ENCODE measurements around the gene ANKRD12. TPM values are rescaled to one million over a fixed set of nuclear protein-coding genes. Genes with fewer than 3 reads are reported as not detected.
"Not testable (repeated sequence)": the region's sequence is repeated elsewhere in the genome, so short reads cannot be mapped to it uniquely, and the experiment has no call there.

ANKRD12 gene
- 10 to 100 TPM; 18.5 to 48.5 (median 35.9) TPM for total RNA-seq

DNA sequence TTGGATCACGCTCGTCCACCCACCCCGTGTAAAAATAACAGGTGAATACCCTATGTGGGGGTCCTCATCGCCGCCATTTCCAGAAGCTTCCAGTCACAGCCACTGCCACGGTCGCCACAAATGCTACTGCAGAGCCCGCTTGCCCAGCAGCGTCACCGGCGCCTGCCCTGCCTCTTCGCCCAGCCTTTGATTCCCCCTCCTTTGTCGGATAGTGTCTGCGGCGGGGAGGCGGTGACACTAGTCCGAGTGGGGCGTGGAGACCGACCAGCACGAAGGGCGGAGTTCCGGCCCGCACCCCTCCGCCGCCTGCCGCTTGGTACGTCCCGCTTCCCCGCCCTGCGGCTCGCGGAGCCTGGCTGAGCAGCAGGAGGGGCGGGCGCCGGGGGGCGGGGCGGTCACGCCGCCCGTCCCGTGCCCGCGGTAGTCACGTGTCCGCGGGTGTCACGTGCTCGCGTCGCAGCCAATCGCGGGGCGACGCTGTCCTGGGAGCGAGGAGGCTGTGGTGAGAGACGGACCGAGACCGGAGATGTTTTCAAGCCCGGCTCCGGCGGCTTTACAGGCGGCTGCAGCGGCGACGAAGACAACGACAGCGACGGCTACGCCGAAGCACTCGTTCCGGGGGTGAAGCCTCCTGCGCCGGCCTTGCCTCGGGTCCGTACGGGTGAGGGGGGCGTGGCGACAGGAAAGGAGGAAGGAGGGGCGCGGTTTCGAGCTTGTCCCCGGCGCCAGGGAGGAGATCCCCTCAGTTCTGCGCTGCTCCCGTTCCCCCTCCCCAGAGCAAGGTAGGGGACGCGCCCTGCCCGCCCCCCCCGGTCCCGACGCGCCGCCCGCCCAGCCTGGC is at the start of gene ANKRD12:
TSS of gene ANKRD12 (plus strand) at position 467 of the 841 bp plus-strand sequence. CDS start 45,652 bp downstream, outside the sequence.
- in situ Hi-C loops (cut with MboI; ENCODE audit: low pct_unique_long_range_greater_than_20kb in 2 of 9, low sequenced_read_pairs in 9 of 9, unreplicated experiment in 9 of 9): loop anchor here in 1 of 9 experiments (25.0 kb wide), 1 partner anchor 99 kb away; no protein-coding TSS in a partner anchor

DNA sequence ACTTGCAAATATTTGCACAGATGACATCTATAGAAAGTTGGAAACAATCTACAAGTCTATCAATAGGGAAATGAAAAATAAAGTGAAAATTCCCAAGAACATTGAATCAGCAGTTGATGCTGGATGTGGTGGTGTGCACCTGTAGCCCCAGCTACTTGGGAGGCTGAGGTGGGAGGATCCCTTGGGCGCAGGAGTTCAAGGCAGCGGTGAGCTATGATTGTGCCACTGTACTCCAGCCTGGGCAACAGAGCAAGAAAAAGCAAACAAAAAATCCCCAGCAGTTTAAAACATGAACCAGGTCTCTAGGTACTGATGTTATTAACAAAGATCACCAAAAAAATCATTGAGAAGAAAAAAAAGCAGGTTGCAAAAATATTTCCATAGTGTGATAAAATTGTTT is 49.4 kb upstream of the ANKRD12 start:
- in situ Hi-C loops (cut with MboI; ENCODE audit: low pct_unique_long_range_greater_than_20kb in 2 of 9, low sequenced_read_pairs in 9 of 9, unreplicated experiment in 9 of 9): loop anchor here in 2 of 9 experiments (25.0 kb wide), 2 partner anchors 100 to 425 kb away; no protein-coding TSS in a partner anchor
- H3K27ac ChIP-seq: no peak overlapping the region
- WGBS, 10 experiments: 87 to 100% (median 94%) methylated on average over 1 to 2 of the region's 2 CpGs; no CpG with 5 or more reads in 1 of the 10 experiments
- H3K4me3 ChIP-seq: no peak overlapping the region
- ATAC-seq (replicated peaks in 6 of 8): no peak
- no peaks in the 10 kb centered on the region for H3K4me1 ChIP-seq (replicated peaks in 1 of 2)

More for the DNA sequence above, at the start of gene ANKRD12:
- 0% methylated on average over 1 to 5 of the region's 95 CpGs; no CpG with 5 or more reads in 7 of the 10 experiments for WGBS, 10 experiments
- ATAC-seq (replicated peaks in 6 of 8): peak; percentile 65 to 82 (median 79)
- Histone ChIP-seq H3K4me3 (peak within 1 kb of the TSS; percentile 56 to 98 (median 92)), H3K27ac (peak within 1 kb of the TSS; percentile 90), H3K4me1 (replicated peaks in 1 of 2) (peaks cover 9 to 27% of the 10 kb centered on the region in 2 donors)

DNA sequence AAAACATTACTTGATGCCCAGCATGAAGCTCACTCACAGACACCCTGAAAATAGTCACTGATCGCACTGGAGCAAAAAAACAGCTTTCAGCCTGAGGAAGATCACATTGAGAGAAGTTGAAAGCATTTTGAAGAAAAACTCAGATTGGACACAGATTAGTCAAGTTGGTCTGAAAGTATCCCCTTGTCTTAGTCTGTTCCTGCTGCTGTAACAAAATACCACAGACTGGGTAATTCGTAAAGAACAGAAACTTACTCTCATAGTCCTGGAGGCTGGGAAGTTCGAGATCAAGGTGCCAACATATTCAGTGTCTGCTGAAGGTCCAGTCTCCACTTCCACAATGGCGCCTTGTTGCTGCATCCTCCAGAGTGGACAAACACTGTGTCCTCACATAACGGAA is 48.3 kb upstream of the ANKRD12 start:
- WGBS, 10 experiments: 50 to 100% (median 98%) methylated on average over 1 to 4 of the region's 5 CpGs; no CpG with 5 or more reads in 2 of the 10 experiments
- in situ Hi-C loops (cut with MboI; ENCODE audit: low pct_unique_long_range_greater_than_20kb in 2 of 9, low sequenced_read_pairs in 9 of 9, unreplicated experiment in 9 of 9): loop anchor here in 2 of 9 experiments (25.0 kb wide), 2 partner anchors 101 to 424 kb away; no protein-coding TSS in a partner anchor
- Histone ChIP-seq H3K27ac (no peak overlapping the region), H3K4me3 (no peak overlapping the region), H3K4me1 (replicated peaks in 1 of 2) (no peaks in the 10 kb centered on the region)
- ATAC-seq (replicated peaks in 6 of 8): no peak

DNA sequence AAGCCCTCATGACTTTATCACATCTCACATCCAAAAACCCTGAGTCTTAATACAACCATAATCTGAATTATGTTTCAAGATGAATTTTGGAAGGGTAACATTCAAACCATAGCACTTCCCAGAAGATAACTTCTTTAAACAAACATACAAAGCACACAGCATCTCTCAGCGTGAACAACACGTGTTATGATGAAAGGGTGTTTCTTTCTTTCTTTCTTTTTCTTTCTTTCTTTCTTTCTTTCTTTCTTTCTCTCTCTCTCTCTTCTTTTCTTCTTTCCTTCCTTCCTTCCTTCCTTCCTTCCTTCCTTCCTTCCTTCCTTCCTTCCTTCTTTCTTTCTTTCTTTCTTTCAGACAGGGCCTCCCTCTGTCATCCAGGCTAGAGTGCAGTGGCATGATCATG is 47.9 kb upstream of the ANKRD12 start:
- 81 to 100% (median 94%) methylated on average over 1 to 2 of the region's 2 CpGs; no CpG with 5 or more reads in 4 of the 10 experiments for WGBS, 10 experiments
- H3K4me1 ChIP-seq (replicated peaks in 1 of 2); ATAC-seq (replicated peaks in 6 of 8); H3K4me3 ChIP-seq; H3K27ac ChIP-seq: not testable (repeated sequence)
- in situ Hi-C loops (cut with MboI; ENCODE audit: low pct_unique_long_range_greater_than_20kb in 2 of 9, low sequenced_read_pairs in 9 of 9, unreplicated experiment in 9 of 9): loop anchor here in 2 of 9 experiments (25.0 kb wide), 2 partner anchors 101 to 424 kb away; no protein-coding TSS in a partner anchor

DNA sequence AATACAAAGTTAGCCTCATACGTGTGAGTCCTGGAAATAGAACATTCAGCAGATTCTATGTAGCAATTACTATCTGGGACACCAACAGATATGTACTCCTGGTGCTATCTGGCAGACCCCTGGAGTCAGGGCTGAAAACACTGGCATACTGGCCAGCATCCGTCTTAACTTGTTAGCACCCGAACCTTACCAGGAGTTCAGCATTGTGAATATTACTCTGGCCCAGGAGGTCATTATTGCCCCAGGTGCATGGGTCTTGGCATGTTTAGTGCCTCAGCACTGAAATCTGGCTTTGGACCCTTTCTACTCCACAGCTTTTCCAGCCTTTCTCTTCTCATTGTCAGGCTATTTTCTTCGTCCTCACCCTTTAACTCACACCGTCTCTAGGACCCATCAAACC is 46.0 kb upstream of the ANKRD12 start:
- H3K4me1 ChIP-seq (replicated peaks in 1 of 2): peaks cover 9% of the 10 kb centered on the region in 2 donors
- no peak overlapping the region for H3K27ac ChIP-seq
- ATAC-seq (replicated peaks in 6 of 8): no peak
- in situ Hi-C loops (cut with MboI; ENCODE audit: low pct_unique_long_range_greater_than_20kb in 2 of 9, low sequenced_read_pairs in 9 of 9, unreplicated experiment in 9 of 9): loop anchor here in 2 of 9 experiments (25.0 kb wide), 2 partner anchors 103 to 422 kb away; no protein-coding TSS in a partner anchor
- 76 to 100% (median 91%) methylated on average over 1 to 5 of the region's 5 CpGs; no CpG with 5 or more reads in 2 of the 10 experiments for WGBS, 10 experiments
- no peak overlapping the region for H3K4me3 ChIP-seq

DNA sequence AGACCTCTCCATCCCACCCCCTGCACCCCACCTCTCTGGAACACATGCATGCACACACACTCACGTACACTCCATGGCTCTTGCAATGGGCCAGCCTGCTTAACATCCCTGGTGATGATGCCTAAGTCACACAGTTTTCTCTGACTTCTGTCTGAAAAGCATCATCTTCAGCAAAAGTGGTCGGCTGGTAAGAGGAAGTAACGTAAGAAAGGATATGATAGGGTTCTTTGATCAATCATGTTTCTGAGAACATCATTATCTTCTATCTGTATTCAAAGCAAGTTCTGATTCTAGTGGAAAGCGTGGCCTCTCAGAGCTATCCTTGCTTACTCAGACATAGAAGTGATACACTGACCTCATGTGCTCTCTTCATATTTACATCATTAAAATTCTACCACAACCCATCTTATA is 45.5 kb upstream of the ANKRD12 start:
- Histone ChIP-seq H3K27ac (no peak overlapping the region), H3K4me1 (replicated peaks in 1 of 2) (peaks cover 13 to 14% of the 10 kb centered on the region in 2 donors), H3K4me3 (no peak overlapping the region)
- in situ Hi-C loops (cut with MboI; ENCODE audit: low pct_unique_long_range_greater_than_20kb in 2 of 9, low sequenced_read_pairs in 9 of 9, unreplicated experiment in 9 of 9): loop anchor here in 2 of 9 experiments (25.0 kb wide), 2 partner anchors 104 to 421 kb away; no protein-coding TSS in a partner anchor
- no peak for ATAC-seq (replicated peaks in 6 of 8)
- WGBS, 10 experiments: 78 to 100% (median 90%) methylated on average over 1 to 4 of the region's 4 CpGs

DNA sequence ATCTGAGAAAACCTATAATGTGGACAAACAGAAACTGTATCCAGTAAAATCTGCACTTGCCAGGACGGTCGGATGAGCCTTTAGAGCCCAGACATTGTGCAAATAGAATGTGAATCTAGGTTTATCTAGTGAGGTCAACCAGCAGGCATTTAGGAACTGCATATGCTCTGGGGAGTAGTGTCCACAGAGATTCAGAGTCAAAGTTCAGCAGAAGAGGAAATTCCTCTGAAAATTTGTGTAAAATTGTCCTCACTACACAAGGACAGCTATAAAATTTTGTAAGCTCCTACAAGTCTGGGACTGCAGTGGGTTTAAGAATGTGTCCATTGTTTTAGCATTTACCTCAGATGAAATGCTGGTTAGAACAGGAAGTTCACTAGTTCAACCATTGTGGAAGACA is 43.9 kb upstream of the ANKRD12 start:
- in situ Hi-C loops (cut with MboI; ENCODE audit: low pct_unique_long_range_greater_than_20kb in 2 of 9, low sequenced_read_pairs in 9 of 9, unreplicated experiment in 9 of 9): loop anchor here in 2 of 9 experiments (25.0 kb wide), 2 partner anchors 105 to 420 kb away; no protein-coding TSS in a partner anchor
- Histone ChIP-seq H3K4me3 (no peak overlapping the region), H3K27ac (no peak overlapping the region), H3K4me1 (replicated peaks in 1 of 2) (peaks cover 13 to 14% of the 10 kb centered on the region in 2 donors)
- 64 to 100% (median 89%) methylated on average over 1 to 2 of the region's 2 CpGs; no CpG with 5 or more reads in 3 of the 10 experiments for WGBS, 10 experiments
- ATAC-seq (replicated peaks in 6 of 8): no peak

DNA sequence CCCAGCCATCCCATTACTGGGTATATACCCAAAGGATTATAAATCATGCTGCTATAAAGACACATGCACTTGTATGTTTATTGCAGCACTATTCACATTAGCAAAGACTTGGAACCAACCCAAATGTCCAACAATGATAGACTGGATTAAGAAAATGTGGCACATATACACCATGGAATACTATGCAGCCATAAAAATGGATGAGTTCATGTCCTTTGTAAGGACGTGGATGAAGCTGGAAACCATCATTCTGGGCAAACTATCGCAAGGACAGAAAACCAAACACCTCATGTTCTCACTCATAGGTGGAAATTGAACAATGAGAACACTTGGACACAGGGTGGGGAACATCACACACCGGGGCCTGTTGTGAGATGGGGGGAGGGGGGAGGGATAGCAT is 43.5 kb upstream of the ANKRD12 start:
- in situ Hi-C loops (cut with MboI; ENCODE audit: low pct_unique_long_range_greater_than_20kb in 2 of 9, low sequenced_read_pairs in 9 of 9, unreplicated experiment in 9 of 9): loop anchor here in 2 of 9 experiments (25.0 kb wide), 2 partner anchors 106 to 419 kb away; no protein-coding TSS in a partner anchor
- ATAC-seq (replicated peaks in 6 of 8): not testable (repeated sequence)
- WGBS, 10 experiments: no CpG with 5 or more reads among the region's 3 CpGs

DNA sequence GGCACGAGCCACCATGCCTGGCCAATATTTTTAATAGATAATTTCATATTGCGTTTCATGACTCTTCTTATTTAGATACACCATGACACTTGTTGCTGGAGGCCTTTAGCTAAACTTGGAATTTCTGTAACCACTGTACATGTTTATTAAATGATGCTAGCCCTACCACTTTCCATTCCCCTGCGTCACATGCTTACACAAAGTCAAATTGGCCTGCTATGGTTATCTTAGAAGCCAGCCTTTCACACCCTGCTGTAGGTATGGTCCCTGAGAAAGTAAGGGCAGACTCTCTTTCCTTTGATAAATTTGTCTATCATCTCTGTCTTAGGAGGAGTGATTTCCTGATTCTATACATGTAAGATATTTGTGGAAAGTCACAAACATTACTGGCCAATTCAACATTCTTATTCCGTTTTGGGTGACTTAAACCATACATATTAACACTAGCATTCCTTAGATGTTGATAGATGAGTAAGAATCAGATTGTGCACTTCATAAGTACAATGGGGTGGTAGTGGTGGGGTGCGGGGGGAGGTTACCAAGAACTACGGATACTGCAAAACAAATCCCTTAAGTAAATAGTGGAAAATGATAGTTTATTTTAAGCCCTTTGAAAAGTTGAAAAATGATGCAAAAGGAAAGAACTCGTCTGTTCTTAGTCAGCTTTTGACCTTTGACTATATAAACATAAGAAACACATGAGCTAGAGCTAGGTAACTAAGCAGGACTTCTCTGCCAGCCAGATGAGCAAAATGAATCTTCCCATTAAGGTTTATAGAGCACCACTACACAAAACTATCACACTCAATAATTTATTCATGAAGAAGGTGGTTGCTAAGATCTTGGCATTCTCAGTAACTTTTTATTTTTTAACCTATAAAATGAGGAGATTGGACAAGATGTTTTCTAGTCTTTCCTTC is 42.0 kb upstream of the ANKRD12 start:
- ATAC-seq (replicated peaks in 6 of 8): peak in 2 of 8 experiments; percentile 34 to 53
- WGBS, 10 experiments: 45 to 90% (median 85%) methylated on average over 2 to 7 of the region's 7 CpGs; no CpG with 5 or more reads in 1 of the 10 experiments
- Histone ChIP-seq H3K4me1 (replicated peaks in 1 of 2) (peaks cover 13 to 14% of the 10 kb centered on the region in 2 donors), H3K27ac (no peak overlapping the region), H3K4me3 (no peak overlapping the region)
- in situ Hi-C loops (cut with MboI; ENCODE audit: low pct_unique_long_range_greater_than_20kb in 2 of 9, low sequenced_read_pairs in 9 of 9, unreplicated experiment in 9 of 9): loop anchor here in 2 of 9 experiments (25.0 kb wide), 2 partner anchors 107 to 418 kb away; no protein-coding TSS in a partner anchor

More for the DNA sequence above, 43.5 kb upstream of the ANKRD12 start:
- H3K4me3 ChIP-seq, H3K27ac ChIP-seq: not testable (repeated sequence)
- H3K4me1 ChIP-seq (replicated peaks in 1 of 2): peaks cover 13 to 14% of the 10 kb centered on the region in 2 donors

DNA sequence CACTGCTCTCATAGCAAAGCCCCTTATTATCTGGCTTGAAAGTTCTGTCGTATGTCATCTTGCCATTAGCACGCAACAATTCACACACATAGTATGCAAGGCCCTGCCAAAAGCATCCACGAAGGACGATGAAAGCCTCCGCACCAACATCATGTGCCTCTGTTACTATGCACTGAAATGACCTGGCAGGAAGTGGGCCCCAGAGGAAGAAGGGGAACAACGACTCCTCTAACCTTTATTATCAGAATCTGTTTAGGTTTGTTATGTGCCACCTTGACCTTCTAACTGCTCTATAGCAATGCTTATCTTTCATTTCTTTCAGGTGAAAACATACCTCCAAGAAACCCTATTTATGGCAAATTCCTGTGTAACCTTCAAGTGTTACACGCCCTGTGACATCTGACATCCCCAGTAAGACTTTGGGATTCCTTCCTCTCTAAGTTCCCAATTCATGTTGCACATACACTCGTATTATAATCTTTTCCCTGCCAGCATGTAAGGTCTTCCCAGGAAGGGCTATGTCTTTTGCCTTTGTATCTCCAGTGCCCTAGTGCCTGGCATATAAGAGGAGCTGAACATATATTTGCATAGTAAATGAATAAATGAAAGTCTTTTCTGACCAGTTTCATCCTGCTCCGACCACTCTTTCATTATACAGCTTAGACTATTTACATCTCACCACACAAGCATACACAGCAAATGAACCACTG is 41.1 kb upstream of the ANKRD12 start:
- H3K4me3 ChIP-seq: no peak overlapping the region
- in situ Hi-C loops (cut with MboI; ENCODE audit: low pct_unique_long_range_greater_than_20kb in 2 of 9, low sequenced_read_pairs in 9 of 9, unreplicated experiment in 9 of 9): loop anchor here in 2 of 9 experiments (25.0 kb wide), 2 partner anchors 108 to 417 kb away; no protein-coding TSS in a partner anchor
- 49 to 93% (median 65%) methylated on average over 3 to 9 of the region's 9 CpGs; no CpG with 5 or more reads in 1 of the 10 experiments for WGBS, 10 experiments

DNA sequence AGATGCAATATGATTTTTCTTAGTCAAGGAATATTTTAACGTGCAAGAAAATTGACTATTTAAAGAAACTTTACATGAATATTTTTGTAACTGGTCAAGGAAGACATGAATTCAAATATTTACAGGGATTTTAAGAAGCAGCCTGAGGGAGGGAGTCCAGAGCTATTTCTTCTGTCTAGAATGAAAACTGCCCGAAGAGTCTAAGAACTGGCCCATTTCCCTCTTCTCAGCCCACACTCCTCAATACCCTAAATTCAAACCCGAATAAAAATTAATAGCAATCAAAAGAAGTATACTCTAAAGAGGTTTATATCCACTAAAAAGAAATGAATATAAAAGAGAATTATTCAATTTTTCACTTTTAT is 40.6 kb upstream of the ANKRD12 start:
- Histone ChIP-seq H3K27ac (no peak overlapping the region), H3K4me1 (replicated peaks in 1 of 2) (peaks cover 13 to 14% of the 10 kb centered on the region in 2 donors), H3K4me3 (no peak overlapping the region)
- WGBS, 10 experiments: 18 to 100% (median 75%) methylated on average over 2 to 3 of the region's 3 CpGs
- ATAC-seq (replicated peaks in 6 of 8): peak in 2 of 8 experiments; percentile 10 to 56
- in situ Hi-C loops (cut with MboI; ENCODE audit: low pct_unique_long_range_greater_than_20kb in 2 of 9, low sequenced_read_pairs in 9 of 9, unreplicated experiment in 9 of 9): loop anchor here in 2 of 9 experiments (25.0 kb wide), 2 partner anchors 109 to 416 kb away; no protein-coding TSS in a partner anchor

More for the DNA sequence above, 41.1 kb upstream of the ANKRD12 start:
- Histone ChIP-seq H3K4me1 (replicated peaks in 1 of 2) (peaks cover 13 to 14% of the 10 kb centered on the region in 2 donors), H3K27ac (no peak overlapping the region)
- ATAC-seq (replicated peaks in 6 of 8): peak in 7 of 8 experiments; percentile 46 to 96 (median 76)

Data from motor neuron (in vitro differentiated cells).